ENCODE results near the gene P2RY6. TPM values are rescaled to one million over a fixed set of nuclear protein-coding genes. Genes with fewer than 3 reads are reported as not detected.
A peak's percentile ranks its signal among the peaks of the same experiment; 100 is the strongest.

The P2RY6 gene
- total RNA-seq, 1 donor from 2014 or later: not detected

- H3K27me3 Mint-ChIP-seq (ENCODE audit: low read depth): no peaks in the 10 kb centered on the region
- H3K36me3 Mint-ChIP-seq (ENCODE audit: low read depth): no peaks in the 10 kb centered on the region
- no peak for TF ChIP-seq CTCF (conservative IDR thresholded peaks at IDR 0.05)
- DNase-seq (ENCODE audit: low read depth, low spot score): no peak
- H3K4me1 Mint-ChIP-seq: peaks cover 12% of the 10 kb centered on the region
- H3K4me3 Mint-ChIP-seq: no peak overlapping the region
- no peaks in the 10 kb centered on the region for H3K9me3 Mint-ChIP-seq
- peak overlapping the region; percentile 85 for H3K27ac Mint-ChIP-seq (ENCODE audit: unreplicated experiment)
Measured at GRCh38 chr11:73258104-73259035, 13.8 kb upstream of the P2RY6 start.

GRCh38 chr11:73259406-73260126 lies 12.6 kb upstream of the P2RY6 start:
- Mint-ChIP-seq H3K27ac (ENCODE audit: unreplicated experiment) (no peak overlapping the region), H3K9me3 (no peaks in the 10 kb centered on the region), H3K4me3 (no peak overlapping the region), H3K4me1 (peaks cover 12% of the 10 kb centered on the region), H3K36me3 (ENCODE audit: low read depth) (no peaks in the 10 kb centered on the region), H3K27me3 (ENCODE audit: low read depth) (peaks cover under 1% of the 10 kb centered on the region)
- DNase-seq (ENCODE audit: low read depth, low spot score): no peak
- TF ChIP-seq CTCF (conservative IDR thresholded peaks at IDR 0.05): no peak

GRCh38 chr11:73260127-73260457 lies 12.0 kb upstream of the P2RY6 start:
- Mint-ChIP-seq H3K27ac (ENCODE audit: unreplicated experiment) (no peak overlapping the region), H3K4me1 (peaks cover 12% of the 10 kb centered on the region), H3K36me3 (ENCODE audit: low read depth) (no peaks in the 10 kb centered on the region), H3K27me3 (ENCODE audit: low read depth) (peaks cover 4% of the 10 kb centered on the region), H3K4me3 (no peak overlapping the region), H3K9me3 (no peaks in the 10 kb centered on the region)
- no peak for TF ChIP-seq CTCF (conservative IDR thresholded peaks at IDR 0.05)
- no peak for DNase-seq (ENCODE audit: low read depth, low spot score)

GRCh38 chr11:73262851-73263495 lies 9.2 kb upstream of the P2RY6 start:
- H3K9me3 Mint-ChIP-seq: no peaks in the 10 kb centered on the region
- H3K27me3 Mint-ChIP-seq (ENCODE audit: low read depth): peaks cover 4% of the 10 kb centered on the region
- no peaks in the 10 kb centered on the region for H3K36me3 Mint-ChIP-seq (ENCODE audit: low read depth)
- H3K4me3 Mint-ChIP-seq: no peak overlapping the region
- no peak for DNase-seq (ENCODE audit: low read depth, low spot score)
- H3K4me1 Mint-ChIP-seq: peaks cover 11% of the 10 kb centered on the region
- TF ChIP-seq CTCF (conservative IDR thresholded peaks at IDR 0.05): no peak
- H3K27ac Mint-ChIP-seq (ENCODE audit: unreplicated experiment): peak overlapping the region; percentile 15

GRCh38 chr11:73263640-73264039 lies 8.5 kb upstream of the P2RY6 start:
- DNase-seq (ENCODE audit: low read depth, low spot score): no peak
- peaks cover 4% of the 10 kb centered on the region for H3K27me3 Mint-ChIP-seq (ENCODE audit: low read depth)
- H3K9me3 Mint-ChIP-seq: no peaks in the 10 kb centered on the region
- no peaks in the 10 kb centered on the region for H3K36me3 Mint-ChIP-seq (ENCODE audit: low read depth)
- H3K4me3 Mint-ChIP-seq: no peak overlapping the region
- peaks cover 8% of the 10 kb centered on the region for H3K4me1 Mint-ChIP-seq
- TF ChIP-seq CTCF (conservative IDR thresholded peaks at IDR 0.05): no peak
- no peak overlapping the region for H3K27ac Mint-ChIP-seq (ENCODE audit: unreplicated experiment)
